Skeletal muscle cell (primary cell): ENCODE measurements around the gene LMOD1.
"Not testable (repeated sequence)": the region's sequence is repeated elsewhere in the genome, so short reads cannot be mapped to it uniquely, and the experiment has no call there.

Experiments
- DNase-seq: peaks from one replicate; pipeline ENCODE4 v3.0.0-alpha.2; 2010; ENCODE audit warnings: low read depth
- H3K4me3 ChIP-seq: 2 replicates; pipeline ENCODE4 v1.5.1; 2011; ENCODE audit warnings: low read depth, mild to moderate bottlenecking, control low read depth, low read length, moderate library complexity

LMOD1 gene

DNA sequence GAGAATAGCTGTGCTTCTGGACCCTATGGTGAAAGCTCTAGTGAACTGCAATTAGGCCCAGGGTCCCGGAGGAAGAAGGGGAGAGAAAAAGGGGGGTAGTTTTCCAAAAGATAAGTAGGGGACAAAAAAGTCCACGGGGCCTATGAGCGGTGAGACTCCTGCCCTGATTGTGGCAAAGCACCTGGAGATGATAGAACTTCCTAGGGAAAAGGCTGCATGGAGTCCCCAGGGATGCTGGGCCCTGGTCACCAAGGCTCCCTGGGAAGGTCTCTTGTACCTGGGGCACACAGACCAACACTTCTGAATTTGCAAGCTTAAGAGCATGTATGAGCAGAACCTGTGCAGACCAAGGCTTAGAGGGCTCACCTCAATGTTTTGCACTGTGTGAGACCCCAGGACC lies 63.1 kb downstream of the LMOD1 start:
- H3K4me3 ChIP-seq: no peak overlapping the region
- no peak for DNase-seq

DNA sequence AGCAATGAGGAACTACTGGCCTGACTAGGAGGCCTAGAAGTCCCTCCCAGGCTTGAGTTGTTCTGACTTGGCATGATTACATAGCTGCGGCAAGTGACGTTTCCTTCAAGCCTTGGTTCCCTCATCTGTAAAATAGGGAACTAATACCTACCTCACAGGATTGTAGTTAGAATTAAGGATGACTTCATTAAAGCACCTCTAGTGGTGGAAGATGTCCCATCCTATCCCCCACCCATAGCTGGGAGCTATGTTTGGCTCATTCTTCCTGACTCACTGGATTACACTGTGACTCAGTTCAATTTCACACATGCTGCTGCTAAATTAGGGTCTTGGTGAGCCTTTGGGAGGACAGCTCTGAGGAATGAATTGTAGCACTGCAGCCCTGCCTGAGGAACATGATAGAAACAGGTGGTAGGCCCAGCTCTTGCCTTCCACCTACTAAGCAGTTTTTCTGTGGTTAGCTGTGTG lies 63.6 kb downstream of the LMOD1 start:
- no peak overlapping the region for H3K4me3 ChIP-seq
- peak; percentile 52 for DNase-seq

DNA sequence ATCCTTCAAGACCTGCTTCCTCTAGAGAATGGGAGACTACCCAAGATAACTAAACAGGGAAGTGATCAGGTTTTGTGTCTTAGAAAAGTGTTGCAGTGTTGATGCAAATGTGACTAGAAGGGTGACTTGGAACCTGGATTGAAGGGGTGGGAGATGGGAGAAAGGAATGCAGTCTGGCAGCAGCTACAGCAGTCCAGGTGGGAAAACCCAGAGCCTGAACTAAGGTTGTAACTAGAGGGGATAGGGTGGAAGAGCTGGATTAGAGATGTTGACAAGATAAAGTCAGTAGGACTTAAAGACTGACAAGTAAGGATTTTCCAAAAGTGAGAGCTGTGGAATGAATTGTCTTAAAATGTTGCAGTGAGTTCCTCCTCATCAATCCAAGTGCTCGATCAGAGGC lies 64.7 kb downstream of the LMOD1 start:
- DNase-seq: no peak
- H3K4me3 ChIP-seq: no peak overlapping the region

DNA sequence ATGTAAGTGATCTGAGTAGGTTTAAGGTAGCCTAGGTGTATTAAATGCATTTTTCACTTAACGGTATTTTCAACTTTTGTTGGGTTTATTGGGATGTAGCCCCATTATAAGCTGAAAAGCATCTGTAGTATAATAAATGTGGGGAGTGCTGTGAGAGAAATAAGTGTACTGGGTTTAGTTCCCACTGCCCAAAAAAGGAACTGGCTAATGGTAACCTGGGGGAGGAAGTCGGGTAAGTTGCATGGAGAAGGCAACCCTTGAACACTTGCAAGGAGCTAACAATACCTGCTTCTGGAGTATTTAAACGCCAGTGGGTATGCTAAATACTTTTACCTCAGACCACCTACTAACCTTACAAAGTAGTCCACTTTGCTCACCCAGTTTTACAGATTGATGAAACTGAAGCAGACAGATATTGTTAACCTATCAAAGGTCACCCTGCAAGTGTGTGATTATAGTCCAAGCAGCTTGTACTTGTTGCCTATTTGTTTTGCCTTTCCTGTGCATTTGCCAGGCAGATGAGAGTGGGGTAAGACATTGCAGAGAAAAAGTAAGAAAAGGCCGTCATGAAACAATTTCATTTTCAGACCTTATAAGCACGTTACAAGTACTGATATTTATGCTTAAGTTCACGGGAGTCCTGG lies 65.3 kb downstream of the LMOD1 start:
- no peak for DNase-seq

DNA sequence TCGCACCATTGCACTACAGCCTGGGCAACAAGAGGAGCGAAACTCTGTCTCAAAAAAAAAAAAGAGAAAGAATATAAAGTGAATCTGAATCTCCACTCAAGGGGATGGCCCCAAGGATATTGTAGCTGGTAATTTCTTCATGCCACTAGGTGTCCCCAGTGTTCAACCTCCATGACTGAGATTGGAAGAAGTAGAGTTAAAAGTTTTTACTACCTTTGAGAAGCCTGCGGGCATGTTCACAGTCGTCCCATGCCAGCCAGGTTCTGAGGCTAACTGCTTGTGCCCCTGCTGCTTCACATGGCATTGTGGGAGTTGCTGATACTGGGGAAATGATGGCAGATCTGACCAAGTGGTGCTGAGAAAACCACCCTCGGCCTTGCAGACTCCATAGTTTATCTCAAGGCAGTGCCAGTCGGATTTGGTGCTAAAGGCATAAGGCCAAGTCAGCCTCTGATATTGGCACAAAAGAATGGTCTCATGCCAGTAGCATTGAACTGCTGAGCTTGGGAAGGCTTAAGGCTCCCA lies 68.4 kb downstream of the LMOD1 start:
- DNase-seq: no peak
- H3K4me3 ChIP-seq: no peak overlapping the region

More for the DNA sequence above, 65.3 kb downstream of the LMOD1 start:
- no peak overlapping the region for H3K4me3 ChIP-seq

DNA sequence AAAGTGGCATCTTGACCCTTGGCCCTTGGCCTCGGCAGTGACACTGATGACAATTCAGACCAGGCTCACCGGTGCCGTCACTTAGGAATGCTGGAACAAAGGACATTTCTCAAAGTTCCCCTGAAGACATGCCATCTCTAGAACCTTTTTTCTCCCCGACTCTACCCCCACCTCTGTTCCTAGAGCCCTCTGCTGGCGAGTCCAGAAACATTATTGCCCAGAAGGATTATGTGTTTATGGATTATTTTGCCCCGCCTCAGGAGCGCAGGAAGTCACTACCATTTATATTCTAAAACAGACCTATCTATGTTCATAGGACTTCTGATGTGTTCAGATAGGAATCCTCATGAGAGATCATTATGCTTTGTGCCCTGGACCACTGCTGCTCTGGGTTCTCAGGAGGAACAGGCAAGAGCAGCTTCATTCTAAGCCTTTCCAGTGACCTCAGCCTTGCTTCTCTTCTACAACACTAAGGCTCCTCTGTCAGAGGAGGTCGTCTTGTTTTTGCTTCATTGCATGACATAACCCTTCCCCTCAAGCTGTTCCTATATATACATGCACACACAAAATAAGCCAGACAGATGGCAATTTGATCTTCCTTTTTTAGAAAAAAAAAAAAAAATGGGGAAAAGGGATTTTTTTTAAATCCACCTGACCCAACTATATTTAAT lies 70.1 kb downstream of the LMOD1 start:
- DNase-seq: no peak
- H3K4me3 ChIP-seq: no peak overlapping the region

DNA sequence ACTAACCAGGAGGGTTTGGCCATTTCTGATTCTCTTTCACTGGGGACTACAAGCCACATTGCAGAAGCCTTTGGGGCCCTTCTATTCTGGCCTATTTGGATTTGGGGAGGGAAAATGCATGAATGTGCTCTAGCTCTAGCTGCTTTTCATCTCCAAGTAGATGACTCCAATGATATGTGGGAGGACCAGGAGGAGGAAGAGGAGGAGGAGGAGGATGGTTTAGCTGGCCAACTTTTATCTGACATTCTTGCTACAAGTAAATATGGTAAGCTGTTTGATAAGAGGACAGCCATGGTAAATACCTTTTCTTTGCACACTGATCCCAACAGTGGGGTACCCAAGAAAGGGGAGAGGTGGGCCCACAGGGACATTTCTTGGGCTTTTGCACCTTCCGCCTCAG lies 71.7 kb downstream of the LMOD1 start:
- H3K4me3 ChIP-seq: no peak overlapping the region
- DNase-seq: no peak

DNA sequence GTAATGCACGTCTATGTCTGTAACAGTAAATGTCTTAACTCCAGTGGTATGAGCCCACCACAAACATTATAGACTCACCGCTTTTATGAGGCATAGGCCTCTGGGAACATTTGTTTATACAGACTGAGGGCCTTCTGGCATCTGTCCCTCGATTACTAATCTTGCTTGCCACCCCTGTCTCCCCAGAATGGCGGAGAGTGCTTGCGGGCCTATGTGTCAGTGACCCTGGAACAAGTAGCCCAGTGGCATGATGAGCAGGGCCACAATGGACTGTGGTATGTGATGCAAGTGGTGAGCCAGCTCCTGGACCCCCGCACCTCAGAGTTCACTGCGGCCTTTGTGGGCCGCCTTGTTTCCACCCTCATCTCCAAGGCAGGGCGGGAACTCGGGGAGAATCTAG lies 76.0 kb downstream of the LMOD1 start:
- DNase-seq: no peak
- H3K4me3 ChIP-seq: no peak overlapping the region

DNA sequence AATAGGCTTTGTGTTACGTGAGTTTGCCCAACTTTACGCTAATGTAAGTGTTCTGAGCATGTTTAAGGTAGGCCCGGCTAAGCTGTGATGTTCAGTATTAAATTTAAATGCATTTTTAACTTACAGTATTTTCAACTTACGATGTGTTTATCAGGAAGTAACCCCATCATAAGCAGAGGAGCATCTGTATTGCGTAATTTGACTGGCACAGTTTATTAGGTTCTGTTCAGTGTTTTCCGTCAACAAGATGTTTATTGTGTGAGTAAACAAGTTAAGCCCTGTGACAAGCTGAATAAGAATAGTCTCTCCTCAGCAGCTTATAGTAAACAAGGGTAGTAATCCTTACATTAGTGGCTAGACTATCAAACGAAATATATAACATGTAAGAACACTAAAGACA lies 84.9 kb downstream of the LMOD1 start:
- H3K4me3 ChIP-seq: no peak overlapping the region

DNA sequence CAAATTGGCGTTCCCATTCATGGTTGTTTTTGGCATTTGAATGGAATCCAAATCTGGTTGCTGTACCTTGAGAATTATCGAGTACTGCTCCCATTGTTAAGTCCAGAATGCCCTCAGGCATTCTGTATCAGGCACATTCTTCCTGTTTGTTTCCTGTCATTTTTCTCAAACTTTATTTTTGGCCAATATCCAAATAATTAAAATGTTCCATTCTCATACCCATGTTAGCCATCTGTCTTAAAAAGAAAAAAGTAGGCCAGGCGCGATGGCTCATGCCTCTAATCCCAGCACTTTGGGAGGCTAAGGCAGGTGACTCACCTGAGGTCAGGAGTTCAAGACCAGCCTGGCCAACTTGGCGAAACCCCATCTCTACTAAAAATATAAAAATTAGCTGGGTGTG lies 86.9 kb downstream of the LMOD1 start:
- DNase-seq: no peak

More for the DNA sequence above, 84.9 kb downstream of the LMOD1 start:
- no peak for DNase-seq

DNA sequence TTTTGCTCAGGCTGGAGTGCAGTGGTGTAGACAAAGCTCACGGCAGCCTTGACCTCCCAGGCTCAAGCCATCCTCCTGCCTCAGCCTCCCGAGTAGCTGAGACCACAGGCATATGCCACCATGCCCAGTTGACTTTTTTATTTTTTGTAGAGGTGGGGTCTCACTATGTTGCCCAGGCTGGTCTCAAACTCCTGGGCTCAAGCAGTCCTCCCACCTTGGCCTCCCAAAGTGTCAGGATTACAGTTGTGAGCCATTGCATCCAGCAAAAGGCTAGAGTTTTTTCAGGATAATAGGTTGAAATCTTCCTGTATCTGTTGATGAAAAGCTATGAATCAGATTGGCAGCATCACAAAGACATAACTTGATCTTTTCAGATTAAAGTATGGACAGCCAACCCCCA lies 89.6 kb downstream of the LMOD1 start:
- not testable (repeated sequence) for DNase-seq, H3K4me3 ChIP-seq

More for the DNA sequence above, 86.9 kb downstream of the LMOD1 start:
- no peak overlapping the region for H3K4me3 ChIP-seq

DNA sequence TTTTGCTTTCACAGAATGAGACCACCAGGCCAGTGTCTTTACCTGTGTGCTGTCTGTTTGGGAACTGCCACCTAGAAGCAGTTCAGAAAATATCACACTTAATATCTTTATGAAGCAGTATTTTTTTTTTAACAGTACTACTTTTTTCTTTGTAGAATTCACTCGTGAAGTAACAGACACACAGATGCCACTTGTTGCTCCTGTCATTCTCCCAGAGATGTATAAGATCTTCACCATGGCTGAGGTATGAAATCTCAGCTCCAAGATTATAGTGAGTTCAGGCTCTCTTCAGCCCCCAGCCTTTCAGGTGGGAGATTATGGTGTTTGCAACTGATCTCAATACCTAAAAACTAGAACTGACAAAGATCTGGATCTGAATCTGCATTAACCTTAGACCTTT lies 94.4 kb downstream of the LMOD1 start:
- no peak for DNase-seq
- no peak overlapping the region for H3K4me3 ChIP-seq

DNA sequence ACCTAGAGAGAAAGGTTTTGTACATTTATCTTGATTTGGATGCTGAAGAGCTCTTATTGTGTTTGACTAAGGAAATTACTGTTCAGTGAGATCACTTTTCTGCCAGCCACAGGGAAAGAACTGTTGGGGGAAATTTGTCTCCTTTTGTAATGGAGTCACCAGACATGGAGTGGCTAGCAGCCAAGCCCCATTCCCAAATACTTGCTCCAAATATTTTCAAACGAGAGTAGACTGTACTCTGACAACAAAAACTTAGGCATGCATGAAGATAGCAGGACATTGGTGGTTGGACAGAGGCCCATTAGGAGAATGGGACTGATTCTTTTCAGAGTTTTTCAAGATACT lies 96.3 kb downstream of the LMOD1 start:
- H3K4me3 ChIP-seq: no peak overlapping the region
- peak; percentile 52 for DNase-seq

DNA sequence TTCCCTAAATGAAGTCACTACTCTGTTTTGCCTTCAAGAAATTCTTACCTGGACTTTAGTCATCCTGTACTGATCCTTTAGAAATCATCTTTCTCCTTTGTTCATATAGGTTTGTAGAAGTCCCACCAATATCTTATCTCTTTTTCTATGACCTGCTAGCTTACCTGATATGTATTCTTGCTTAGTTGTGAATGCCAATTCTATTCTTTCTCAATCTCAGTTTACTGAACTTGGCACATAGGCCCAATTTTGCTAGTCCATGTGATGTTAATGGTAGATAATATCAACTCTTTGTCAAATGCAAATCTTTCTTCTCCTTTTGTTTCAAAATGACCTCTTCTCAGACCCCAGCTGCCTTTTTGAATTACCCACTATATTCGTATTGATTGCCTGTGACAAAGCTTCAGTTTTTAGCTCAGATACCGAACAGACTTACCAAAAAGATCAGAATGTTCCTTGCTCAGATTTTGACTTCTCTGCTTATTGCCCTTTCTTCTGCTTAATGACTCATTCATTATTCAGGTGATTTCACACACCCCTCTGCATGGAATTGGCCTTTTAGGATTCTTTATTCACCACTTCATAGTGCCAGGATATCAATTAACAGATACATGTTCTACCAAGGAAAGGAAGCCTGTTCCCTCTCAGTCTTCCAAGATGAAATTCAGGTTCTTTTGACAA lies 96.8 kb downstream of the LMOD1 start:
- H3K4me3 ChIP-seq: no peak overlapping the region
- no peak for DNase-seq

DNA sequence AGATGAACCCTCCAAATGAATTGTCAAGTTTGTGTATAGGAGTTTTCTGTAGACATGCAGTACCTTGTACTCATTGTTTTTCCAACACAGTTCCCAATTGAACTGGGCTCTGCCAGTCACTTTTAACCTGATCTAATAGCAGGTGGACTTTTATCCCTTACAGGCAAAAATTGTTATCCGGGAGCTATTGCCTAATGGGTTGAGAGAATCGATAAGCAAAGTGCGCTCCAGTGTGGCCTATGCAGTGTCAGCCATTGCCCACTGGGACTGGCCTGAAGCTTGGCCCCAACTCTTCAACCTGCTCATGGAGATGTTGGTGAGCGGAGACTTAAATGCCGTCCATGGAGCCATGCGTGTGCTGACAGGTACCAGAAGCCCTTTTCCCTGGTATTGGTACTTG lies 98.1 kb downstream of the LMOD1 start:
- no peak for DNase-seq
- H3K4me3 ChIP-seq: no peak overlapping the region

DNA sequence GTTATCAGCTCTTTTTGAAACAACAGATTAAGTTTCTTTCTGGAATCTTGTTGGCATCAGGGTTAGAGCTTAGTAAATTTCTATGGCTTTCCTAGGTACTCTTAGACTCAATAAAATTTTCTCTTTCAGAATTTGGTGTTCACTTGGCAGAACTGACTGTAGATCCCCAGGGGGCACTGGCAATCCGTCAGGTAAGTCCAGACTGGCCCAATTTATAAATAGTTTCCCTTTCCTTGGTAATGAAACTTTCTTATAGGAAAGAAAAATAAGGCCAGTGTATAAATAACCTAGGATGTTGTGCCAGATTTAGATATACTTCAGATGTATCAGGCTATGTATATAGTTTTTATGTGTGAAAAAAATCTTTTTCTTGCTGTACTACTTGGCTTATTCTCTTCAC lies 99.2 kb downstream of the LMOD1 start:
- DNase-seq: no peak
- H3K4me3 ChIP-seq: no peak overlapping the region
